ENCODE data around the gene ZNF439. TPM values are rescaled to one million over a fixed set of nuclear protein-coding genes. Genes with fewer than 3 reads are reported as not detected.

The ZNF439 gene
- 10 to 100 TPM; 17.1 to 20.1 TPM for total RNA-seq
- 5.9 TPM for polyA plus RNA-seq (ENCODE audit: insufficient read depth, low read depth, low replicate concordance)
- long read RNA-seq, donor 1, partial matches to known transcripts: 0 of 2 reads
- long read RNA-seq, donor 1, other reads (novel, unspliced or antisense): 0 of 2 reads
- long read RNA-seq, donor 2, partial matches to known transcripts: 0 of 3 reads
- long read RNA-seq, donor 2, other reads (novel, unspliced or antisense): 0 of 3 reads

DNA sequence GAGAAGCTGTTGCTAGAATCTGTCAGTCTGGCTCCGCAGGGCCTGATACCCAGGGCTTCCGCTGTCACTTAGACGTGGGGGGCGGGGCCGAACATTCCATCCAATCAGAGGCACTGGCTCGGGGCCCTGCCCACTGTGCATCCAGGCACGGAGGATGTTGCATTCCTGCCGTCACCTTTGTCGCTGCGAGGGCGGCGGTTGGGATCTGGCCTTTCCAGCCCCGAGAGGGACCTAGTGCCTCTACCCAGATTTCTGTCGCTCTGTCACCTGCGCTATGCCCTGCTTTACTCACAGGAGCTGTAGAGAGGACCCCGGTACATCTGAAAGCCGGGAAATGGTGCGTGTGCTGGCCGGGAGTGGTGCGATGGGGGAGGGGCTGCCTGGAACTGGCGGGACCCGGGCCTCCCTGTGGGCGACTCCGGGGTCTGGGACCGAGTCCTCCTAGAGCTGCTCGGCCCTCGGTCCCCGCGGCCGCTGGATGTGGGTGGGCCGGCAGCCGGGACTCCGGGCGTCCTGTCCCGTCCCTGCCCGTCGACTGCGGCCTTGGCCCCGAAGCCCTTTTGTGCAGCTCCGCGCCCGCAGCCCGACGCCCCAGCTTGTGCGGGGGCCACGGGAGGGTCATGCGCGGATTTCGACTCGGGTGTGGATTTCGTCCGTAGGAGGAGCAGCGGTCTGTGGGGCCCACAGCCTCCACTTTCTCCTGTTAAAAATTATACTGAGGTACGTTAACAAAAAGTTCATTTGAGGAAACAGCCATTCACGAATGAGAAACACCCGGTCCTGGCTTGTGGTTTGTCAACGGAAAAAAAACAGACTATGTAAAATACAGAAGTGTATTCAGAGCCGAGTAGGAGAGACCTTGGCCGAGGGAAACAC, at the start of gene ZNF439:
ZNF439 (plus strand) TSS at position 133 of the 876 bp plus-strand sequence; CDS start at position 275, 142 bp downstream.
- no peaks in the 10 kb centered on the region for H3K36me3 ChIP-seq (ENCODE audit: low read depth, missing control alignments)

DNA sequence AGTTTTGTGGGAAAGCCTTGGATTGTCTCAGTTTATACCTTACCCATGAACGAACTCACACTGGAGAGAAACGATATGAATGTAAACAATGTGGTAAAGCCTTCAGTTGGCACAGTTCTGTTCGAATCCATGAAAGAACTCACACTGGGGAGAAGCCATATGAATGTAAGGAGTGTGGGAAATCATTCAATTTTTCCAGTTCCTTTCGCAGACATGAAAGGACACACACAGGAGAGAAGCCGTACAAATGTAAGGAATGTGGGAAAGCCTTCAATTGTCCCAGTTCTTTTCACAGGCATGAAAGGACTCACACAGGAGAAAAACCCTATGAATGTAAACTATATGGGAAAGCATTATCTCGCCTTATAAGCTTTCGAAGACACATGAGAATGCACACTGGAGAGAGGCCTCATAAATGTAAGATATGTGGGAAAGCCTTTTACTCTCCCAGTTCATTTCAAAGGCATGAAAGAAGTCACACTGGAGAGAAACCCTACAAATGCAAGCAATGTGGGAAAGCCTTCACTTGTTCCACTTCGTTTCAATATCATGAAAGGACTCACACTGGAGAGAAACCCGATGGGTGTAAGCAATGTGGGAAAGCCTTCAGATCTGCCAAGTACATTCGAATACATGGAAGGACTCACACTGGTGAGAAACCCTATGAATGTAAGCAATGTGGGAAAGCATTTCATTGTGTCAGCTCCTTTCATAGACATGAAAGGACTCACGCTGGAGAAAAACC, 42.0 kb upstream of the ZNF439 start:
- no peak for DNase-seq
- Histone ChIP-seq H3K27ac (no peak overlapping the region), H3K36me3 (ENCODE audit: low read depth, missing control alignments) (no peaks in the 10 kb centered on the region), H3K9me3 (no peaks in the 10 kb centered on the region), H3K27me3 (no peaks in the 10 kb centered on the region), H3K4me3 (no peak overlapping the region), H3K4me1 (no peaks in the 10 kb centered on the region)
- TF ChIP-seq, protein P1, sequence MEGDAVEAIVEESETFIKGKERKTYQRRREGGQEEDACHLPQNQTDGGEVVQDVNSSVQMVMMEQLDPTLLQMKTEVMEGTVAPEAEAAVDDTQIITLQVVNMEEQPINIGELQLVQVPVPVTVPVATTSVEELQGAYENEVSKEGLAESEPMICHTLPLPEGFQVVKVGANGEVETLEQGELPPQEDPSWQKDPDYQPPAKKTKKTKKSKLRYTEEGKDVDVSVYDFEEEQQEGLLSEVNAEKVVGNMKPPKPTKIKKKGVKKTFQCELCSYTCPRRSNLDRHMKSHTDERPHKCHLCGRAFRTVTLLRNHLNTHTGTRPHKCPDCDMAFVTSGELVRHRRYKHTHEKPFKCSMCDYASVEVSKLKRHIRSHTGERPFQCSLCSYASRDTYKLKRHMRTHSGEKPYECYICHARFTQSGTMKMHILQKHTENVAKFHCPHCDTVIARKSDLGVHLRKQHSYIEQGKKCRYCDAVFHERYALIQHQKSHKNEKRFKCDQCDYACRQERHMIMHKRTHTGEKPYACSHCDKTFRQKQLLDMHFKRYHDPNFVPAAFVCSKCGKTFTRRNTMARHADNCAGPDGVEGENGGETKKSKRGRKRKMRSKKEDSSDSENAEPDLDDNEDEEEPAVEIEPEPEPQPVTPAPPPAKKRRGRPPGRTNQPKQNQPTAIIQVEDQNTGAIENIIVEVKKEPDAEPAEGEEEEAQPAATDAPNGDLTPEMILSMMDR (IDR thresholded peaks at IDR 0.05): no peak
- no peak for TF ChIP-seq POLR2A (IDR thresholded peaks at IDR 0.05)
- WGBS, 2 donors: 91 to 92% methylated on average over 11 of the region's 11 CpGs
- intact Hi-C loops (cut with DNase I; ENCODE audit: low total_unique reads): no loop called here

More for the DNA sequence above, at the start of gene ZNF439:
- no peaks in the 10 kb centered on the region for H3K9me3 ChIP-seq
- 0% methylated on average over 24 to 57 of the region's 59 CpGs for WGBS, 2 donors
- peaks cover 16% of the 10 kb centered on the region for H3K4me1 ChIP-seq
- peak; percentile 98 for DNase-seq
- H3K27ac ChIP-seq: peak within 1 kb of the TSS; percentile 71 to 83
- intact Hi-C loops (cut with DNase I; ENCODE audit: low total_unique reads): no loop called here
- no peaks in the 10 kb centered on the region for H3K27me3 ChIP-seq
- H3K4me3 ChIP-seq: peak within 1 kb of the TSS; percentile 63 to 73
- TF ChIP-seq, protein P1 (IDR thresholded peaks at IDR 0.05): no peak
- no peak for TF ChIP-seq POLR2A (IDR thresholded peaks at IDR 0.05)

DNA sequence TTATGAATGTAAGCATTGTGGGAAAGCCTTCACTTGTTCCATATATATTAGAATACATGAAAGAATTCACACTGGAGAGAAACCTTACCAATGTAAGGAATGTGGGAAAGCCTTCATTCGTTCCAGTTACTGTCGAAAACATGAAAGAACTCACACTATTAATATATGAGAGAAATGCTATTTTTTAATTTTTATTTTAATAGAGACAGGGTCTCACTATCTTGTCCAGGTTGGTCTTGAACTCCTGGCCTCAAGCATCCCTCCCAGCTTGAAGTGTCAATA, 41.5 kb upstream of the ZNF439 start:
- Histone ChIP-seq H3K27ac (no peak overlapping the region), H3K9me3 (no peaks in the 10 kb centered on the region), H3K4me3 (no peak overlapping the region), H3K36me3 (ENCODE audit: low read depth, missing control alignments) (no peaks in the 10 kb centered on the region), H3K4me1 (no peaks in the 10 kb centered on the region), H3K27me3 (no peaks in the 10 kb centered on the region)
- intact Hi-C loops (cut with DNase I; ENCODE audit: low total_unique reads): no loop called here
- TF ChIP-seq, protein P1 (IDR thresholded peaks at IDR 0.05): no peak
- no peak for TF ChIP-seq POLR2A (IDR thresholded peaks at IDR 0.05)
- no peak for DNase-seq
- 87 to 90% methylated on average over 2 of the region's 2 CpGs for WGBS, 2 donors

DNA sequence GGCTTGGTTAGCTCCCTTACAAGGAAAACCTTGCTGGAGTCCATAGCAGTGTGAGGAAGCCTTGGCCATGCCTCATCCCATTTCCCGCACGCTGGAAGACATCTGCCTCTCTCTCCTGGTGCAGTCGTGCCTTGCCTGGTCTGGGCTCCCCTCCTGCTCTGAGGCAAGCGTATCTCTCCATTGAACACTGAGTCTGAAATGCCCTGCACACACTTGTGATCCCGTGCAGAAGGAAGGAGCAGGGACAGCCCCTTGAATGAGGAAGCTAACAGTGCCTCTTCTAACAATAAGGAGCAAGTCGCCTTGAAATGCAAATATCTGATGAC, 34.9 kb upstream of the ZNF439 start:
- H3K4me1 ChIP-seq: no peaks in the 10 kb centered on the region
- H3K4me3 ChIP-seq: peak overlapping the region; percentile 96 to 98
- DNase-seq: no peak
- TF ChIP-seq, protein P1 (IDR thresholded peaks at IDR 0.05): no peak
- TF ChIP-seq POLR2A (IDR thresholded peaks at IDR 0.05): no peak
- H3K9me3 ChIP-seq: no peaks in the 10 kb centered on the region
- no peaks in the 10 kb centered on the region for H3K36me3 ChIP-seq (ENCODE audit: low read depth, missing control alignments)
- peak overlapping the region in 1 of 2 donors; percentile 86 for H3K27ac ChIP-seq
- no peaks in the 10 kb centered on the region for H3K27me3 ChIP-seq
- 0% methylated on average over 5 to 6 of the region's 6 CpGs for WGBS, 2 donors
- intact Hi-C loops (cut with DNase I; ENCODE audit: low total_unique reads): no loop called here
